Stimulated activated CD8-positive, alpha-beta memory T cell treated with anti-CD3 and anti-CD28 coated beads, Interleukin-7, amount 100 ng/mL, for 1 hour (primary cell): ENCODE data around the gene DISP1.
A peak's percentile ranks its signal among the peaks of the same experiment; 100 is the strongest.

ENCODE experiments used
- DNase-seq, 2 donors: peaks; one replicate each; pipeline ENCODE4 v3.0.0-alpha.2; 2020; ENCODE audit warnings: low read depth in 2 of 2

DISP1 gene

DNA sequence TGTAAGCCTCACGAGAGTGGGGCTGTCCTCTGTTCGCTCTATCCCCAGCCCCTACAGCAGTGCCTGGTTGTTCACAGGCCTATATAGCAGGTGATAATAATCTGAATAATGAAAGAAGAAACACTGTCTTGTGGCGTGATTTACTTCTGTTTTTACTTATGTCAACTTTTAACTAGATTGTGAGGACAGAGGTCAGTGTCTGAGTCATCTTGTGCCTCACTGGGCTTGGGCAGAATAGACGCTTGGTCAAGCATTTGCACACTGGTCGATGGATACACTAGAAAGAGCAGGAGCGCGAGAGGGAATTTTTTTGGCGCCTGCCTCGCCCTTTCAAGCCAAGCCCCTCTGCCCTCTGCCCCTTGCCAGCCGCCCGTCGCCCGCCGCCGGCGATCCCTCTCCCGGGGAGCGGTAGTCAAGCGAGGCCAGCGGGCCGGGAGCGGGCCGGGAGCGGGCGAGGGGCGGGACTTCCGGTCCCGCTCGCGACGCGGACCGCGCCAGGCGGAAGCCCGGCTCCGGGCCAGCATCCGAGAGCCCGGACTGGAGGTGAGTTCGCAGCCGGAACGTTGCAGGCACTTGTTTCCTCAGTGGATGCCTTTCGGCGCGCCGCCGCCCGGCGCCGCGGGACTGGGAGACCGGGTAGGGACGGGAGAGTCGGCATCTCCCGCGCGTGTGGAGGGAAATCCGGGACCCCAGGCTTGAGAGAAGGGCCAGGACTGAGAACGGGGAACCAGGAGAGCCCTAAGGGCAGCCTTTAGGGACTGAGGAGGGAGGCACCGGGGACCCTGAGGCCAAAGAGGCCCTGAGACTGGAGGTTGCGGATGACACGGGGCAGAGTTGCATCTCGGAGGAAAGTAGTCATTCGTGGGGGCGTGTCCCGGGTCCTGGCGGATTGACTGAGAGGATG, at the start of gene DISP1:
DISP1 (plus strand) TSS at position 504 of the 904 bp plus-strand sequence. CDS start 127,785 bp downstream, outside the sequence.
- DNase-seq, result peak; percentile 27 to 45

GRCh38 chr1:222767152-222767571, 47.7 kb upstream of the DISP1 start:
- DNase-seq, result no peak

DNA sequence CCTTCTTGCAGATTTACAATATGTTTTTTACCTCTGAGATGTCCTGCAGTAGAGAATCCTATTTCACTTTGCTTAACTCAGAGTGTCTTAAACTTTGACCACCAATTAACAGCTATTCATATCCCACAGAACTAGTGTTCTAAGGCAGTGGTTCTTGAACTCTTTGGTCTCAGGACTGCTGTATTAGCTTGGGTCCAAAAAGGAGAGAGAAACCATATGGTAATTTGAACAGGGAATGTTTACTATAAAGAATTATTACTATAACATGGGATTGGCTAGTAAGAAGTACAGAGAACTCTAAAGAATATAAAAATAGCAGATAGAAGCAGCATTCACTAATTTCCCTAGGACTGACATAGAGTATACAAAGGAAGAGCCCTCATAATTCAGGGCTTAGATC, 46.2 kb upstream of the DISP1 start:
- DNase-seq, result no peak

GRCh38 chr1:222769181-222769580, 45.7 kb upstream of the DISP1 start:
- no peak for DNase-seq

GRCh38 chr1:222769971-222770620, 44.7 kb upstream of the DISP1 start:
- DNase-seq, result no peak

DNA sequence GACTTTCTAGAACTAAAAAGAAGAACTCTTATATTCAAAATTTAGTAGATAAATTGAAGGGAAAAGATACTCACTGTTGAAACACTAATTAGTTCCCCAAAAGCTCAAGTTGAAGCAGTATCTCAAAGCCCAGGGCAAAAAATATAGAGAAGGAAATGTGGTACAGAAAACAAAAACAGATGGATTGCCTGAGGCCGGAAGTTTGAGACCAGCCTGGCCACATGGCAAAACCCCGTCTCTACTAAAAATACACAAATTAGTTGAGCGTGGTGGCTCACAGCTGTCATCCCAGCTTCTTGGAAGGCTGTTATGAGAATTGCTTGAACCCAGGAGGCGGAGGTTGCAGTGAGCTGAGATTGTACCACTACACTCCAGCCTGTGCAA, 41.9 kb upstream of the DISP1 start:
- DNase-seq, result no peak

DNA sequence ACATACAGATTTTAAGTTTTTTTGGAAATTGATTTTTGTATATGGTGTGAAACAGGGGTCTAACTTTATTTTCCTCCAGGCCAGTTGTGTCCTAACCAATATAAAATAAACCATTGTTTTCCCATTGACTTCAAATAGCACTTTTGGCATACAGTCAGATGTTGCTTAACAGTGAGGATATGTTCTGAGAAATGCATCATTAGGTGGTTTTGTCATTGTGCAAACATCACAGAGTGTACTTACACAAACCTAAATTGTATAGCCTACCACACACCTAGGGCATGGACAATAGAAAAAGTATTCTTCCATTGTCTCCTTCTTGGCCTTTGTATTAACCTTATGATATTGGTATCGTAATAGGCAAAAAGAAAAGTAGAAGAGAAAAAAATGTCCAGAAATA, 37.4 kb upstream of the DISP1 start:
- DNase-seq, result no peak

DNA sequence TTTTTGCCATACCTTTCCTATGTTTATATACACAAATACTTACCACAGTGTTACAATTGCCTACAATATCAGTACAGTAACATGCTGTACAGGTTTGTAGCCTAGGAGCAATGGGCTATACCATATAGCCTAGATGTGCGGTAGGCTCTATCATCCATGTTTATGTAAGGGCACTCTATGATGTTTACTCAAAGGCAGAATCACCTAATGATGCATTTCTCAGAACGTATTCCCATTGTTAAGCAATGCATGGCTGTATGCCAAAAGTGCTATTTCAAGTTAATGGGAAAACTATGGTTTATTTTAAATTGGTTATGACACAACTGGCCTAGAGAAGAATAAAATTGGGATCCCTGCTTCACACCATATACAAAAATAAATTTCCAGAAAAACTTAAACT, 36.9 kb upstream of the DISP1 start:
- no peak for DNase-seq

- DNase-seq, result no peak
These were observed 33.6 kb upstream of the DISP1 start for GRCh38 chr1:222781251-222781650.

DNA sequence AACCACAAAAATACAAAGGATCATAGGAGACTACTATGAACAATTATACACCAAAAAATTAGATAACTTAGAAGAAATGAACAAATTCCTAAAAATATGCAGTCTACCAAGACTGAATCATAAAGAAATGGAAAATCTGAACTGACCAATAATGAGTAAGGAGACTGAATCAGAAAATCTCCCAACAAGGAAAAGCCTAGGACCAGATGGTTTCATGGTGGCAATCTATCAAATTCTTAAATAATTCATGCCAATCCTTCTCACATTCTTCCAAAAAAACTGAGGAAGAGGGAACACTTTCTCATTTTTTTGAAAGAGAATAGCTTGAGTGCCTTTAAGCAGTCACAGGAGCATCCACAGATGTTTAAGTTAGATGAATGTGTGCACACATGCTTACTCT, 31.8 kb upstream of the DISP1 start:
- no peak for DNase-seq

DNA sequence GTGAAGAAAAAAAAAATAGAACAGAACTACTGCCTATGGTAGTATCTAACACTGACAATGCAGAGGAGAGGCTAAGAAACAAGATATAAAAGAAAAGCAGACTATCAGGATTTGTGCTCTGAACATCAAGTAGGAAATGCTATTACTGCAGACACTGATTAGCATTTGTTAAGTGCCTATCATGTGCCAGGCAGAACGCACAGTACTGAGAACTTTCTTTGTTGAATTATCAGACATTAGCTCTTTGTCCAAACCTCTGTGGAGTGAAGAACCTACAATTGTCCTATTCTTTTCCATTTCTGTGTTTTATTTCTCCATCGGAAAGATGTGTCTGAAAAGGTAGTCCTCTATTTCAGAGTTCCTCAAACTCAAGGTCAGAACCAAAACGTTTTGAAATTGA, 30.5 kb upstream of the DISP1 start:
- DNase-seq, result no peak

GRCh38 chr1:222784916-222785315, 29.9 kb upstream of the DISP1 start:
- DNase-seq, result no peak

DNA sequence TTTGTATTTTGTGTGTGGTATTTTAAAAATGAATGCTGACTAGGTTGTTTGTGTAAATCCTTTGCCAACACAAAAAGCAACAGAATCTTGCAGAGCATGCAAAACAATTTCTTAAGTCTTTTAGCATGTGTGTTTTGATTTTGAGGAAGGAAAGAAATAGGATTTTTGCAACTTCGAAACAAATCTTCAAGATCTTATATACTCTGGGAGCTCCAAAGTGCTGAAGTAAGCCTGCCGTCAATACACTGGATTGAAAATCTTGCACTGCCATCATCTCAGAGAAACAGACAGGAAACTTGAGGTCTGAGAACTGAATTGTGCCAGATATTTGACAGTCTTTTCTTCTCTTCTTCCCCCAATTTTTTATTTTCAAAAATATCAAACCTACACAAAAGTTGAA, 29.3 kb upstream of the DISP1 start:
- DNase-seq, result no peak

GRCh38 chr1:222786121-222786520, 28.7 kb upstream of the DISP1 start:
- DNase-seq, result no peak

GRCh38 chr1:222787729-222788128, 27.1 kb upstream of the DISP1 start:
- no peak for DNase-seq

GRCh38 chr1:222788402-222789156, 26.3 kb upstream of the DISP1 start:
- DNase-seq, result no peak

DNA sequence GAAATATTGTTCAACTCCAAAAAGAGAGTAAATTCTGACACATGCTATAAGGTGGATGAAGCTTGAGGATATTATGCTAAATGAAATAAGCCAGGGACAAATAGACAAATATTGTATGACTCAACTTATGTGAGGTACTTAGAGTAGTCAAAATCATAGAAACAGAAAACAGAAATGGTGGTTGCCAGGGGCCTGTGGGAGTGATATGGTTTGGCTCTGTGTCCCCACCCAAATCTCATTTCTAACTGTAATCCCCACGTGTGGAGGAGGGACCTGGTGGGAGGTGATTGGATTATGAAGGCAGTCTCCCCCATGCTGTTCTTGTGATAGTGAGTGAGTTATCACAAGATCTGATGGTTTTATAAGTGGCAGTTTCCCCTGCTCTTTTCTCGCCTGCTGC, 24.7 kb upstream of the DISP1 start:
- DNase-seq, result no peak

- no peak for DNase-seq
These were observed 24.3 kb upstream of the DISP1 start for GRCh38 chr1:222790520-222790919.

DNA sequence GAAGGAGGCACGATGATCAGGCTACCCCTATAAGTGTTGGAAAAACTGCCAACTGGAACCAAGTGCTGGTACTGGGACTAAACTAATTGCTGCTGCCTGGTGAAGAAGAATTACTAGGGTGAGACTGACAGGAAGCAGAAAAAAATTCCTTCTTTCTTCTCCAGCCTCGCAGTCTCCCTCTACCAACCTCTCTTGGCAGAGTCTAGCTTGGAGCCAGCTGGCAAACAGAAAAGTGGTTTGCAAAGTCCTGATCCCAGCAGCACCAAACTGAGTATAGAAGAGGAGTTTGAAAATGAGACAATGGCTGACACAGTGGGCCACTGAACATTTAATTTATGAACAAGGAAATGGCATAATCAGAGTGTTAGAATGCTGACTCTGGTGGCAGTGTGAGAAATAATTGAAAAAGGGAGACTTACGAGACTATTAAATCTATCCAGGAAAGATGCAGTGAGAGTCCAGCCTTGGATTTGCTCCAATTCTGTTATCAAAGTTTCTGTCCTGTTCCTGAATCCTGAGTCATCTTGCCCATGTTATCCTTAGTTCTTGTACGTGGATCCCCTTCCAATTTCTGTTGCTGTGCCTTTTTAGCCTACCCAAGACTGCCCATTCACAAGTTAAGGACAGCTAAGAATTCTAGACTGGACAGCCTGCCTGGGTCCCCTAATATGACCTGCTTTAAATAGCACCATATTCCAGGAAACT, 23.7 kb upstream of the DISP1 start:
- no peak for DNase-seq

DNA sequence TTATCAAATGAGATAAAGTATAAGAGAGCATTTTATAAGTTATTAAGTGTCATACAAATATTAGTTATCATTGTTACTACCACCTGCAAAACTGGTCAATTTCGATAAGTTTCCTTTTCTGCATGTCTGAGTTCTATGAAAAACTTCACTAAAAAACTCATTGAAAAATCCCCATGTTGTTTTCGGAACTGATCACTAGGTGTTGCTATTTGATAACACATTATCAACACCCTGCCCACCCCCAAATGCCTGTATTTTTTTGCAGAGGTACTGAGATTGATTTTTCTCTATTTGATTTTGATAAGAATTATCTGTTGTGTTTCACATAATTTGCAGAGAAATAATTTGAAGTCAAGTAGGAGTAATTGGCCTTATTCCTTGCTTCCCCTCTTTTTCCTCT, 22.1 kb upstream of the DISP1 start:
- DNase-seq, result no peak

GRCh38 chr1:222794656-222795474, 20.0 kb upstream of the DISP1 start:
- DNase-seq, result no peak
